ENCODE data around the gene SPATA16. TPM values are rescaled to one million over a fixed set of nuclear protein-coding genes. Genes with fewer than 3 reads are reported as not detected.

SPATA16 gene
- polyA plus RNA-seq, 1 donor from 2014 or later = not detected

DNA sequence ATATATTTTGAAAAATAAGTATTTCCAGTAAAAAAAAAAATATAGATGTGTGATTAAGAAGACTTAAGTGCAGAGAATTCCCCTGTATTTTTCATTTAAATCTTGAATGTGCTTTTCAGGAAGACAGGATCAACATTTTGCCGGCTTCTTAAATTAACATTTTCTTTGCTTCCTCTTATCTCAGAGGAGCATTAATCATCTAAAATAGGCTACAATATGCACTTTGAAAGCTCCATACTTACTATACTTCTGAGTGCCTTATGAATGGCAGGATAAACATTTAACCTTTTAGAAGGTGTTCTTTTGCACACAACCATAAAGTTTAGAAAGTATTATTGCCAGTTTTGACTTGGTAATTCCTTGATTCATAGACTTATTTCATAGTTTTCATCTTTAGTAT is 226.2 kb downstream of the SPATA16 start:
- H3K9ac ChIP-seq (ENCODE audit: low read length) = no peak overlapping the region
- H3K79me2 ChIP-seq (replicated peaks; ENCODE audit: insufficient read depth, low read length) = no peaks in the 10 kb centered on the region
- TF ChIP-seq MXI1 (conservative IDR thresholded peaks at IDR 0.05; ENCODE audit: poor library complexity, severe bottlenecking) = no peak
- TF ChIP-seq EZH2 (IDR thresholded peaks at IDR 0.05; ENCODE audit: borderline replicate concordance, insufficient read depth, low read length, poor library complexity, severe bottlenecking) = no peak
- no peak for TF ChIP-seq TAF1 (IDR thresholded peaks at IDR 0.05; ENCODE audit: low read depth)
- TF ChIP-seq, protein P1, sequence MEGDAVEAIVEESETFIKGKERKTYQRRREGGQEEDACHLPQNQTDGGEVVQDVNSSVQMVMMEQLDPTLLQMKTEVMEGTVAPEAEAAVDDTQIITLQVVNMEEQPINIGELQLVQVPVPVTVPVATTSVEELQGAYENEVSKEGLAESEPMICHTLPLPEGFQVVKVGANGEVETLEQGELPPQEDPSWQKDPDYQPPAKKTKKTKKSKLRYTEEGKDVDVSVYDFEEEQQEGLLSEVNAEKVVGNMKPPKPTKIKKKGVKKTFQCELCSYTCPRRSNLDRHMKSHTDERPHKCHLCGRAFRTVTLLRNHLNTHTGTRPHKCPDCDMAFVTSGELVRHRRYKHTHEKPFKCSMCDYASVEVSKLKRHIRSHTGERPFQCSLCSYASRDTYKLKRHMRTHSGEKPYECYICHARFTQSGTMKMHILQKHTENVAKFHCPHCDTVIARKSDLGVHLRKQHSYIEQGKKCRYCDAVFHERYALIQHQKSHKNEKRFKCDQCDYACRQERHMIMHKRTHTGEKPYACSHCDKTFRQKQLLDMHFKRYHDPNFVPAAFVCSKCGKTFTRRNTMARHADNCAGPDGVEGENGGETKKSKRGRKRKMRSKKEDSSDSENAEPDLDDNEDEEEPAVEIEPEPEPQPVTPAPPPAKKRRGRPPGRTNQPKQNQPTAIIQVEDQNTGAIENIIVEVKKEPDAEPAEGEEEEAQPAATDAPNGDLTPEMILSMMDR (IDR thresholded peaks at IDR 0.05; ENCODE audit: poor library complexity, severe bottlenecking) = no peak
- no peaks in the 10 kb centered on the region for H3K27me3 ChIP-seq (ENCODE audit: insufficient read depth, low read depth, low read length)
- no peaks in the 10 kb centered on the region for H3K9me3 ChIP-seq (ENCODE audit: low read length)
- no peak overlapping the region for H2AFZ ChIP-seq (ENCODE audit: low read depth, low read length)
- no peak overlapping the region for H3K27ac ChIP-seq (ENCODE audit: low read length)
- no peaks in the 10 kb centered on the region for H4K20me1 ChIP-seq (ENCODE audit: insufficient read depth)
- H3K9me2 ChIP-seq (ENCODE audit: insufficient read depth, low read length) = no peaks in the 10 kb centered on the region
- H3K4me3 ChIP-seq (ENCODE audit: low read length) = no peak overlapping the region
- no peak overlapping the region for H3K4me2 ChIP-seq (ENCODE audit: low read length)
- no peaks in the 10 kb centered on the region for H3K36me3 ChIP-seq (ENCODE audit: insufficient read depth, low read length)
- no peaks in the 10 kb centered on the region for H3F3A ChIP-seq (ENCODE audit: insufficient read depth, low read length, poor library complexity, severe bottlenecking)

DNA sequence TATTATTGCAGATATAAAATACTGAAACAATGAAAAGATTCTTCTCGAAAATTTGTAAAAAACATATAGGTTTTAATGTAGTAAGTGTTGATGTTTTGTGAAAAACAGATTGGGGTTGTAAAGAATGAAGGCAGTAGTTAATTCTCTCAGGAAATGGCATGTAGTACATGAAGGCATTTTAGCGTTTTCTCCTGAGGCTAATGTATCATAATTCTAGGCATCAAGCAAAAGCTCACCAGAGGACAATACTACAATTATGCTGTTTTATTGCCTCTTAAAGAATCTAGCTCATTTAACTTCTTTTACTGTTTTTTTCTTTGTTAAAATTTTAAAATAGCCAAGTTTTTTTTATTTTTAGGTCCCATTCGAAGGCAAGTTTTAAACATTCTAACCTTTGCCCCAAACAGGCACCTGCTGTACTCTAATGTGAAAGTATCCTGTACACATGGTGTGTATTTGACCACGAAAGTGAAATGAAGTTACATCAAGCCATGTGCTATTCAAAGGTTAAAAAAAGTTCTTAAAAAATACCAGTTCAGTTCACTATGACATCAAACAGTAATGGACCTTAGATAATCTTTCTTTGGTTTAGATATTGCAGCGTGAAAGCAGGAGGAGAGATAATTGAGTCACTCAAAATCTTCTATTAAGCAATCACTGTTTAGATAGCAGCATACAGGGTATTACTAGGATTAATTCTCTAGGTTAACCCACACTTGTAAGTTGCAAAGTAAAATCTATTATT is 227.0 kb downstream of the SPATA16 start:
- no peaks in the 10 kb centered on the region for H3K9me2 ChIP-seq (ENCODE audit: insufficient read depth, low read length)
- H3K4me3 ChIP-seq (ENCODE audit: low read length) = no peak overlapping the region
- H3F3A ChIP-seq (ENCODE audit: insufficient read depth, low read length, poor library complexity, severe bottlenecking) = no peaks in the 10 kb centered on the region
- H3K27ac ChIP-seq (ENCODE audit: low read length) = no peak overlapping the region
- no peak overlapping the region for H3K9ac ChIP-seq (ENCODE audit: low read length)
- H3K79me2 ChIP-seq (replicated peaks; ENCODE audit: insufficient read depth, low read length) = no peaks in the 10 kb centered on the region
- no peak overlapping the region for H3K4me2 ChIP-seq (ENCODE audit: low read length)
- H4K20me1 ChIP-seq (ENCODE audit: insufficient read depth) = no peaks in the 10 kb centered on the region
- no peaks in the 10 kb centered on the region for H3K9me3 ChIP-seq (ENCODE audit: low read length)
- no peaks in the 10 kb centered on the region for H3K27me3 ChIP-seq (ENCODE audit: insufficient read depth, low read depth, low read length)
- H2AFZ ChIP-seq (ENCODE audit: low read depth, low read length) = no peak overlapping the region
- TF ChIP-seq EZH2 (IDR thresholded peaks at IDR 0.05; ENCODE audit: borderline replicate concordance, insufficient read depth, low read length, poor library complexity, severe bottlenecking) (no peak), MXI1 (conservative IDR thresholded peaks at IDR 0.05; ENCODE audit: poor library complexity, severe bottlenecking) (no peak), EP300 (conservative IDR thresholded peaks at IDR 0.05; ENCODE audit: poor library complexity, severe bottlenecking) (no peak), SMC3 (conservative IDR thresholded peaks at IDR 0.05; ENCODE audit: poor library complexity) (no peak), RAD21 (conservative IDR thresholded peaks at IDR 0.05) (no peak), POLR2AphosphoS5 (IDR thresholded peaks at IDR 0.05) (no peak), TAF1 (IDR thresholded peaks at IDR 0.05; ENCODE audit: low read depth) (no peak)
- TF ChIP-seq, protein P2, sequence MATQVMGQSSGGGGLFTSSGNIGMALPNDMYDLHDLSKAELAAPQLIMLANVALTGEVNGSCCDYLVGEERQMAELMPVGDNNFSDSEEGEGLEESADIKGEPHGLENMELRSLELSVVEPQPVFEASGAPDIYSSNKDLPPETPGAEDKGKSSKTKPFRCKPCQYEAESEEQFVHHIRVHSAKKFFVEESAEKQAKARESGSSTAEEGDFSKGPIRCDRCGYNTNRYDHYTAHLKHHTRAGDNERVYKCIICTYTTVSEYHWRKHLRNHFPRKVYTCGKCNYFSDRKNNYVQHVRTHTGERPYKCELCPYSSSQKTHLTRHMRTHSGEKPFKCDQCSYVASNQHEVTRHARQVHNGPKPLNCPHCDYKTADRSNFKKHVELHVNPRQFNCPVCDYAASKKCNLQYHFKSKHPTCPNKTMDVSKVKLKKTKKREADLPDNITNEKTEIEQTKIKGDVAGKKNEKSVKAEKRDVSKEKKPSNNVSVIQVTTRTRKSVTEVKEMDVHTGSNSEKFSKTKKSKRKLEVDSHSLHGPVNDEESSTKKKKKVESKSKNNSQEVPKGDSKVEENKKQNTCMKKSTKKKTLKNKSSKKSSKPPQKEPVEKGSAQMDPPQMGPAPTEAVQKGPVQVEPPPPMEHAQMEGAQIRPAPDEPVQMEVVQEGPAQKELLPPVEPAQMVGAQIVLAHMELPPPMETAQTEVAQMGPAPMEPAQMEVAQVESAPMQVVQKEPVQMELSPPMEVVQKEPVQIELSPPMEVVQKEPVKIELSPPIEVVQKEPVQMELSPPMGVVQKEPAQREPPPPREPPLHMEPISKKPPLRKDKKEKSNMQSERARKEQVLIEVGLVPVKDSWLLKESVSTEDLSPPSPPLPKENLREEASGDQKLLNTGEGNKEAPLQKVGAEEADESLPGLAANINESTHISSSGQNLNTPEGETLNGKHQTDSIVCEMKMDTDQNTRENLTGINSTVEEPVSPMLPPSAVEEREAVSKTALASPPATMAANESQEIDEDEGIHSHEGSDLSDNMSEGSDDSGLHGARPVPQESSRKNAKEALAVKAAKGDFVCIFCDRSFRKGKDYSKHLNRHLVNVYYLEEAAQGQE (IDR thresholded peaks at IDR 0.05; ENCODE audit: borderline replicate concordance) = no peak
- TF ChIP-seq, protein P1 (IDR thresholded peaks at IDR 0.05; ENCODE audit: poor library complexity, severe bottlenecking) = no peak
- H3K36me3 ChIP-seq (ENCODE audit: insufficient read depth, low read length) = no peaks in the 10 kb centered on the region

Data from neural cell (in vitro differentiated cells).